H1 (cell line): ENCODE measurements around the gene DNAL4. TPM values are rescaled to one million over a fixed set of nuclear protein-coding genes. Genes with fewer than 3 reads are reported as not detected.

Experiments
- CTCF ChIA-PET: fragments of 300-600 bp; sonication (Branson Sonifier 250); formaldehyde crosslinking; loops from one replicate; lab custom pipeline; 2021; ENCODE audit not compliant: partially characterized antibody; lab: Charles Lee
- POLR2A ChIA-PET: fragments of 300-600 bp; sonication (Branson Sonifier 250); formaldehyde crosslinking; loops from one replicate; lab custom pipeline; 2021; ENCODE audit warnings: inconsistent platforms; ENCODE audit not compliant: partially characterized antibody; lab: Charles Lee
- DNase-seq, 2 experiments: peaks; one replicate each; pipeline versions ENCODE4 v3.0.0 to v3.0.0-alpha.2; 2010 to 2022; ENCODE audit warnings: low spot score in 2 of 2, low read depth in 1 of 2, mixed read lengths in 1 of 2
- FAIRE-seq: peaks from 2 replicates; lab custom pipeline; 2011; peaks lifted over from hg19 to GRCh38; lab: Jason Lieb, UNC
- H2AFZ ChIP-seq: 2 replicates; pipeline ENCODE4 v1.8.1; 2012; ENCODE audit warnings: low read length, inconsistent platforms
- H2AK5ac ChIP-seq: 2 replicates; pipeline ENCODE4 v1.6.1; 2013; ENCODE audit warnings: low read depth, low read length
- H2BK120ac ChIP-seq: replicated peaks from 2 replicates; pipeline ENCODE3; 2013; ENCODE audit warnings: low read depth, low read length, inconsistent platforms
- H2BK12ac ChIP-seq: 2 replicates; pipeline ENCODE4 v1.6.1; 2013; ENCODE audit warnings: low read depth, low read length
- H2BK15ac ChIP-seq: 2 replicates; pipeline ENCODE4 v1.6.1; 2013; ENCODE audit warnings: low read length
- H2BK20ac ChIP-seq: 2 replicates; pipeline ENCODE4 v1.6.1; 2013; ENCODE audit warnings: low read length
- H2BK5ac ChIP-seq: 2 replicates; pipeline ENCODE4 v1.6.1; 2013; ENCODE audit warnings: low read depth, low read length
- H3K14ac ChIP-seq: 2 replicates; pipeline ENCODE4 v1.6.1; 2013; ENCODE audit warnings: inconsistent platforms; ENCODE audit not compliant: insufficient read length
- H3K18ac ChIP-seq: 2 replicates; pipeline ENCODE4 v1.6.1; 2013; ENCODE audit warnings: low read length; ENCODE audit errors: extremely low read depth
- H3K23ac ChIP-seq: 2 replicates; pipeline ENCODE4 v1.6.1; 2013; ENCODE audit warnings: inconsistent platforms; ENCODE audit not compliant: insufficient read length
- H3K23me2 ChIP-seq: 2 replicates; pipeline ENCODE4 v1.6.1; 2013; ENCODE audit warnings: low read depth, low read length
- H3K27ac ChIP-seq: 2 replicates; pipeline ENCODE4 v1.6.1; 2011; ENCODE audit warnings: low read depth, low read length, inconsistent platforms
- H3K27me3 ChIP-seq, 4 experiments: replicated peaks in 1 of 4; 1 replicate in 1 of 4; 2 replicates in 3 of 4; pipeline versions ENCODE4 v1.6.1 to v1.8.1; 2011 to 2013; ENCODE audit warnings: low read length in 3 of 4, mild to moderate bottlenecking in 3 of 4, inconsistent platforms in 2 of 4, mixed read lengths in 2 of 4, moderate library complexity in 1 of 4; ENCODE audit not compliant: control insufficient read depth in 3 of 4, insufficient read depth in 3 of 4; ENCODE audit errors: extremely low read depth in 1 of 4
- H3K36me3 ChIP-seq, 4 experiments: 2 replicates each; pipeline versions ENCODE4 v1.6.1 to v1.8.1; 2011 to 2013; ENCODE audit warnings: mild to moderate bottlenecking in 4 of 4, low read length in 3 of 4, moderate library complexity in 2 of 4, control low read depth in 1 of 4, inconsistent platforms in 1 of 4; ENCODE audit not compliant: insufficient read depth in 4 of 4, control insufficient read depth in 2 of 4
- H3K4ac ChIP-seq: replicated peaks from 2 replicates; pipeline ENCODE3; 2013; ENCODE audit warnings: low read length, low read depth, mixed read lengths, inconsistent platforms; ENCODE audit not compliant: insufficient read length
- H3K4me1 ChIP-seq, 4 experiments: replicated peaks in 1 of 4; 1 replicate in 1 of 4; 2 replicates in 3 of 4; pipeline versions ENCODE4 v1.6.1 to v1.8.1; 2011 to 2013; ENCODE audit warnings: low read length in 3 of 4, inconsistent platforms in 2 of 4, mixed read lengths in 1 of 4; ENCODE audit not compliant: insufficient read depth in 4 of 4, control insufficient read depth in 3 of 4
- H3K4me2 ChIP-seq, 2 experiments: 2 replicates each; pipeline versions ENCODE4 v1.6.1 to v1.8.1; 2011 to 2013; ENCODE audit warnings: low read depth in 2 of 2, low read length in 2 of 2, control low read depth in 1 of 2, inconsistent platforms in 1 of 2, mild to moderate bottlenecking in 1 of 2; ENCODE audit not compliant: insufficient read depth in 1 of 2
- H3K4me3 ChIP-seq, 4 experiments: fragments of 200-600, 300-600 bp in 1 of 4; sonication (generic), shearing (Covaris generic), sonication (Bioruptor Twin) in 1 of 4; 2 replicates each; pipeline versions ENCODE4 v1.5.1 to v1.8.1; 2011 to 2016; ENCODE audit warnings: low read length in 4 of 4, low read depth in 3 of 4, control low read depth in 2 of 4, inconsistent platforms in 2 of 4, mild to moderate bottlenecking in 2 of 4, mixed read lengths in 1 of 4, moderate library complexity in 1 of 4; ENCODE audit not compliant: insufficient read depth in 2 of 4; ENCODE audit errors: extremely low read depth in 1 of 4
- H3K56ac ChIP-seq: replicated peaks from 2 replicates; pipeline ENCODE3; 2013; ENCODE audit warnings: low read depth, mild to moderate bottlenecking, mixed read lengths, low read length, inconsistent platforms; ENCODE audit not compliant: insufficient read length
- H3K79me1 ChIP-seq: 2 replicates; pipeline ENCODE4 v1.6.1; 2013; ENCODE audit warnings: low read depth, low read length, control low read depth
- H3K79me2 ChIP-seq, 2 experiments: 2 replicates each; pipeline versions ENCODE4 v1.6.1 to v1.8.1; 2012 to 2013; ENCODE audit warnings: low read length in 2 of 2, mild to moderate bottlenecking in 2 of 2, inconsistent platforms in 1 of 2; ENCODE audit not compliant: insufficient read depth in 2 of 2, control insufficient read depth in 1 of 2
- H3K9ac ChIP-seq, 4 experiments: replicated peaks in 1 of 4; 1 replicate in 1 of 4; 2 replicates in 3 of 4; pipeline versions ENCODE4 v1.6.1 to v1.8.1; 2011 to 2013; ENCODE audit warnings: low read depth in 3 of 4, low read length in 3 of 4, control low read depth in 2 of 4, mild to moderate bottlenecking in 2 of 4, moderate library complexity in 2 of 4, inconsistent platforms in 1 of 4; ENCODE audit errors: extremely low read depth in 1 of 4
- H3K9me3 ChIP-seq, 2 experiments: 2 replicates each; pipeline versions ENCODE4 v1.6.1 to v1.8.1; 2012 to 2013; ENCODE audit warnings: mild to moderate bottlenecking in 2 of 2, moderate library complexity in 2 of 2, control low read depth in 1 of 2, inconsistent platforms in 1 of 2, low read depth in 1 of 2, low read length in 1 of 2, mixed read lengths in 1 of 2; ENCODE audit not compliant: insufficient read depth in 2 of 2
- H4K20me1 ChIP-seq, 2 experiments: replicated peaks in 1 of 2; 2 replicates each; pipeline versions ENCODE3 to v1.8.1; 2011 to 2013; ENCODE audit warnings: inconsistent platforms in 2 of 2, low read length in 2 of 2, mild to moderate bottlenecking in 1 of 2; ENCODE audit not compliant: insufficient read depth in 2 of 2, control insufficient read depth in 1 of 2
- H4K5ac ChIP-seq: 2 replicates; pipeline ENCODE4 v1.6.1; 2013; ENCODE audit warnings: low read length, low read depth, mixed read lengths, inconsistent platforms; ENCODE audit not compliant: insufficient read length
- H4K8ac ChIP-seq: 2 replicates; pipeline ENCODE4 v1.8.0; 2013; ENCODE audit warnings: mild to moderate bottlenecking, moderate library complexity, low read length, inconsistent platforms; ENCODE audit not compliant: insufficient read depth; ENCODE audit errors: extremely low read depth
- H4K91ac ChIP-seq: replicated peaks from 2 replicates; pipeline ENCODE3; 2013; ENCODE audit warnings: low read length, mixed read lengths, inconsistent platforms; ENCODE audit not compliant: insufficient read length
- CHD1 ChIP-seq: IDR thresholded peaks from 2 replicates; pipeline ENCODE4 v1.6.1; 2012; ENCODE audit warnings: low read depth, low read length, improper control_type of control experiment
- CTCF ChIP-seq, 3 experiments: IDR thresholded peaks; 1 replicate in 2 of 3; 2 replicates in 1 of 3; pipeline versions ENCODE4 v1.5.1 to v1.6.1; 2011; ENCODE audit warnings: low read length in 3 of 3, mild to moderate bottlenecking in 3 of 3, inconsistent platforms in 2 of 3, low read depth in 1 of 3, moderate library complexity in 1 of 3; ENCODE audit not compliant: insufficient read depth in 1 of 3; ENCODE audit errors: control extremely low read depth in 1 of 3
- GABPA ChIP-seq: IDR thresholded peaks from 2 replicates; pipeline ENCODE4 v1.6.1; 2011; ENCODE audit warnings: mild to moderate bottlenecking, low read length, moderate library complexity, borderline replicate concordance; ENCODE audit not compliant: insufficient read depth
- KDM5A ChIP-seq: fragments of 200-600 bp; IDR thresholded peaks from 2 replicates; pipeline ENCODE4 v1.7.1; 2012; ENCODE audit warnings: mild to moderate bottlenecking, low read length, inconsistent platforms, mixed read lengths
- MAX ChIP-seq: IDR thresholded peaks from 2 replicates; pipeline ENCODE4 v1.6.1; 2012; ENCODE audit warnings: inconsistent platforms
- RAD21 ChIP-seq, 2 experiments: IDR thresholded peaks in 1 of 2; conservative IDR thresholded peaks in 1 of 2; 2 replicates each; pipeline ENCODE4 v1.6.1; 2011; ENCODE audit warnings: low read depth in 2 of 2, low read length in 2 of 2, improper control_type of control experiment in 1 of 2, inconsistent platforms in 1 of 2, mild to moderate bottlenecking in 1 of 2, moderate library complexity in 1 of 2
- SAP30 ChIP-seq: fragments of 300-600 bp; sonication (generic); IDR thresholded peaks from 2 replicates; pipeline ENCODE4 v1.7.1; 2012; ENCODE audit warnings: low read length, moderate library complexity, mild to moderate bottlenecking, inconsistent platforms; ENCODE audit not compliant: insufficient read depth, insufficient replicate concordance
- SIN3A ChIP-seq, 2 experiments: IDR thresholded peaks in 1 of 2; conservative IDR thresholded peaks in 1 of 2; 2 replicates each; pipeline ENCODE4 v1.6.1; 2011 to 2012; ENCODE audit warnings: low read length in 2 of 2, improper control_type of control experiment in 1 of 2, low read depth in 1 of 2, mild to moderate bottlenecking in 1 of 2
- SP1 ChIP-seq: IDR thresholded peaks from 2 replicates; pipeline ENCODE4 v1.6.1; 2011; ENCODE audit warnings: low read depth, low read length
- TEAD4 ChIP-seq: IDR thresholded peaks from 2 replicates; pipeline ENCODE4 v1.6.1; 2012; ENCODE audit warnings: low read depth, low read length, inconsistent platforms, mixed read lengths
- WGBS, 2 experiments: shearing (Covaris generic) in 1 of 2; methylation state at CpG; one replicate each; pipeline versions ENCODE4 v1.1.6 to v1.1.7; 2013 to 2015; ENCODE audit warnings: low lambda C conversion rate in 2 of 2, mixed read lengths in 2 of 2, inconsistent platforms in 1 of 2, low coverage in 1 of 2, missing lambda C conversion rate in 1 of 2; ENCODE audit not compliant: insufficient replicate concordance in 2 of 2, insufficient coverage in 1 of 2, insufficient read length in 1 of 2; ENCODE audit errors: extremely low coverage in 1 of 2, missing lambda C conversion rate in 1 of 2; 5-methylcytosine and 5-hydroxymethylcytosine counted together
- polyA plus RNA-seq, 7 experiments: library from polyadenylated mRNA; depleted of rRNA in 3 of 7; stranded (reverse) in 5 of 7; unstranded in 2 of 7; fragments of >200 nt in 5 of 7; fragments of 200-250 nt in 2 of 7; gene quantifications; 1 replicate in 5 of 7; 2 replicates in 1 of 7; 4 replicates in 1 of 7; pipeline versions ENCODE4 v1.2.1 to v1.2.3, GENCODE V29; 2011 to 2013; ENCODE audit warnings: missing spikeins in 2 of 7, mixed read lengths in 2 of 7
- total RNA-seq: library from RNA; stranded (reverse); fragmentation: NEBNext Ultra II Directional; extraction: Animal tissue kit (Norgen Biotek cat#: 25700); gene quantifications from 2 replicates; pipeline ENCODE4 v1.2.1, GENCODE V29; 2021

The DNAL4 gene
- total and polyA plus RNA-seq, 2 of the 8 experiments (the other 6 are each of a cell fraction or from before 2014, with no cell fraction given): 8.8 to 14.0 TPM

- no peaks in the 10 kb centered on the region for H3K79me2 ChIP-seq
- no peak overlapping the region for H3K27ac ChIP-seq
- H3K23me2 ChIP-seq: no peaks in the 10 kb centered on the region
- WGBS, 2 experiments: 33% methylated on average over 4 of the region's 4 CpGs; no CpG with 5 or more reads in 1 of the 2 experiments
- no peak overlapping the region for H2BK20ac ChIP-seq
- no peak overlapping the region for H3K4ac ChIP-seq
- H3K14ac ChIP-seq: no peak overlapping the region
- H3K9ac ChIP-seq: no peak overlapping the region
- peaks cover 0 to 6% (median 2%) of the 10 kb centered on the region in 4 experiments; a peak in 2 of 7 replicates for H3K4me1 ChIP-seq
- no peak overlapping the region for H3K4me3 ChIP-seq
- FAIRE-seq (peak; percentile 91), DNase-seq (peak; percentile 61 to 88)
- H4K20me1 ChIP-seq: no peaks in the 10 kb centered on the region
- no peak overlapping the region for H3K56ac ChIP-seq
- CTCF ChIA-PET: interaction anchor here (0.7 to 6.8 kb wide), 15 partner anchors 8 to 159 kb away, joined by 3 to 53 read pairs (median 4); no protein-coding TSS in a partner anchor
- H2BK5ac ChIP-seq: no peak overlapping the region; the same call in 1 of the 2 replicates
- no peak overlapping the region for H4K8ac ChIP-seq
- H2BK12ac ChIP-seq: no peak overlapping the region
- no peaks in the 10 kb centered on the region; a peak in 1 of 7 replicates for H3K27me3 ChIP-seq
- no peak overlapping the region for H3K18ac ChIP-seq
- no peak overlapping the region for H4K5ac ChIP-seq
- no peak overlapping the region for H3K23ac ChIP-seq
- H2BK120ac ChIP-seq: no peak overlapping the region
- H2AFZ ChIP-seq: no peak overlapping the region
- POLR2A ChIA-PET: interaction anchor here (1.2 kb wide), 1 partner anchor 492 kb away, joined by 3 read pairs; no protein-coding TSS in a partner anchor
- no peak overlapping the region for H2AK5ac ChIP-seq
- H4K91ac ChIP-seq: no peak overlapping the region
- no peaks in the 10 kb centered on the region for H3K9me3 ChIP-seq
- TF ChIP-seq KDM5A: no peak
- TF ChIP-seq SP1: no peak
- TF ChIP-seq SIN3A (conservative IDR thresholded peaks at IDR 0.05 in 1 of 2, IDR thresholded peaks at IDR 0.05 in 1 of 2; ENCODE audit: low read depth in 1 of 2, low read length in 2 of 2): peak; percentile 90 to 94
- peak; percentile 60 to 69 for TF ChIP-seq RAD21 (IDR thresholded peaks at IDR 0.05 in 1 of 2, conservative IDR thresholded peaks at IDR 0.05 in 1 of 2; ENCODE audit: low read depth in 2 of 2, low read length in 2 of 2)
- TF ChIP-seq CTCF (IDR thresholded peaks at IDR 0.05; ENCODE audit: control extremely low read depth in 1 of 3, insufficient read depth in 1 of 3, low read depth in 1 of 3, low read length in 3 of 3): peak; percentile 88 to 96 (median 95)
- TF ChIP-seq SAP30: peak; percentile 58
- TF ChIP-seq CHD1: no peak
- peak; percentile 77 for TF ChIP-seq TEAD4
- TF ChIP-seq MAX: peak; percentile 41; the same call in 1 of the 2 replicates
- peak; percentile 56; the same call in 1 of the 2 replicates for TF ChIP-seq GABPA
- no peaks in the 10 kb centered on the region for H3K36me3 ChIP-seq
- H3K79me1 ChIP-seq: peaks cover 3% of the 10 kb centered on the region; the same call in 1 of the 2 replicates
- no peak overlapping the region for H2BK15ac ChIP-seq
- no peak overlapping the region for H3K4me2 ChIP-seq
These were observed 30.6 kb upstream of the DNAL4 start for GRCh38 chr22:38824585-38824984.
